OCI-LY3 (cell line): ENCODE data around the gene FBXO24.

Experiments used
- CTCF ChIP-seq: fragments of 200-600, 300-600 bp; sonication (generic); IDR thresholded peaks from 2 replicates; pipeline ENCODE4 v1.5.1; 2014; ENCODE audit warnings: antibody characterized with exemption, low read length, low read depth
- EZH2phosphoT487 ChIP-seq: fragments of 200-600 bp; shearing (Covaris generic); IDR thresholded peaks from 2 replicates; pipeline ENCODE4 v1.6.1; 2018; ENCODE audit warnings: antibody characterized with exemption, mixed run types, low read depth

- TF ChIP-seq CTCF: peak; percentile 26
- TF ChIP-seq EZH2phosphoT487: no peak
These were observed 26.7 kb downstream of the FBXO24 start for GRCh38 chr7:100612730-100613390.
